ENCODE results near the gene SOCS4. TPM values are rescaled to one million over a fixed set of nuclear protein-coding genes. Genes with fewer than 3 reads are reported as not detected.

SOCS4 gene
- total RNA-seq, 6 experiments from 2014 or later = 5.5 to 8.5 (median 7.6) TPM

GRCh38 chr14:55048900-55049436, 21.9 kb downstream of the SOCS4 start:
- H3K9me3 ChIP-seq = no peaks in the 10 kb centered on the region
- intact Hi-C loops (cut with DNase I) = no loop called here
- peaks cover 0 to 16% (median 0%) of the 10 kb centered on the region in 4 donors for H3K4me1 ChIP-seq
- WGBS (ENCODE audit: insufficient coverage, low coverage, low lambda C conversion rate, missing lambda C conversion rate) = 79% methylated on average over 2 of the region's 2 CpGs
- DNase-seq = no peak
- TF ChIP-seq POLR2A (IDR thresholded peaks at IDR 0.05) = no peak
- TF ChIP-seq CTCF (IDR thresholded peaks at IDR 0.05) = no peak
- H3K36me3 ChIP-seq = peaks cover 0 to 2% (median 0%) of the 10 kb centered on the region in 4 donors
- no peak overlapping the region for H3K4me3 ChIP-seq
- no peak overlapping the region for H3K27ac ChIP-seq
- H3K27me3 ChIP-seq = no peaks in the 10 kb centered on the region
- ATAC-seq = no peak

GRCh38 chr14:55051165-55051422, 24.1 kb downstream of the SOCS4 start:
- ATAC-seq (no peak), DNase-seq (no peak)
- H3K4me3 ChIP-seq = peak overlapping the region; percentile 87 to 94 (median 92)
- peak overlapping the region; percentile 100 for H3K27ac ChIP-seq
- H3K27me3 ChIP-seq = no peaks in the 10 kb centered on the region
- 0% methylated on average over 8 of the region's 10 CpGs for WGBS (ENCODE audit: insufficient coverage, low coverage, low lambda C conversion rate, missing lambda C conversion rate)
- peaks cover 0 to 21% (median 0%) of the 10 kb centered on the region in 4 donors for H3K4me1 ChIP-seq
- intact Hi-C loops (cut with DNase I) = no loop called here
- TF ChIP-seq CTCF (IDR thresholded peaks at IDR 0.05) = no peak
- no peak for TF ChIP-seq POLR2A (IDR thresholded peaks at IDR 0.05)
- no peaks in the 10 kb centered on the region for H3K36me3 ChIP-seq
- H3K9me3 ChIP-seq = no peaks in the 10 kb centered on the region

GRCh38 chr14:55051423-55052268, 24.6 kb downstream of the SOCS4 start, which contains the start of gene MAPK1IP1L:
TSS of gene MAPK1IP1L (plus strand) at chr14:55051647. CDS start at chr14:55061684, 10,037 bp downstream.
- Histone ChIP-seq H3K4me3 (peak within 1 kb of the TSS; percentile 87 to 94 (median 92)), H3K9me3 (no peaks in the 10 kb centered on the region), H3K36me3 (no peaks in the 10 kb centered on the region), H3K4me1 (peaks cover 0 to 21% (median 0%) of the 10 kb centered on the region in 4 donors), H3K27me3 (no peaks in the 10 kb centered on the region), H3K27ac (peak within 1 kb of the TSS; percentile 100)
- peak; percentile 93 to 95 (median 93) for DNase-seq
- under 1% methylated on average over 29 of the region's 98 CpGs for WGBS (ENCODE audit: insufficient coverage, low coverage, low lambda C conversion rate, missing lambda C conversion rate)
- TF ChIP-seq CTCF (IDR thresholded peaks at IDR 0.05) (peak; percentile 100), POLR2A (IDR thresholded peaks at IDR 0.05) (peak; percentile 99)
- ATAC-seq = peak; percentile 98 to 100 (median 99)
- intact Hi-C loops (cut with DNase I) = no loop called here

- Histone ChIP-seq H3K27ac (peak overlapping the region; percentile 100), H3K27me3 (no peaks in the 10 kb centered on the region), H3K9me3 (no peaks in the 10 kb centered on the region), H3K4me3 (peak overlapping the region; percentile 87 to 94 (median 92)), H3K4me1 (peaks cover 0 to 21% (median 0%) of the 10 kb centered on the region in 4 donors), H3K36me3 (no peaks in the 10 kb centered on the region)
- ATAC-seq = no peak
- TF ChIP-seq CTCF (IDR thresholded peaks at IDR 0.05) (no peak), POLR2A (IDR thresholded peaks at IDR 0.05) (no peak)
- DNase-seq = no peak
- intact Hi-C loops (cut with DNase I) = no loop called here
- WGBS (ENCODE audit: insufficient coverage, low coverage, low lambda C conversion rate, missing lambda C conversion rate) = 4% methylated on average over 14 of the region's 14 CpGs
These were observed 25.4 kb downstream of the SOCS4 start for GRCh38 chr14:55052269-55052930.
